ENCODE data around the gene SLC44A3. TPM values are rescaled to one million over a fixed set of nuclear protein-coding genes. Genes with fewer than 3 reads are reported as not detected.

Gene SLC44A3
- total and polyA plus RNA-seq, 2 of the 8 experiments (the other 6 are each of a cell fraction or from before 2014, with no cell fraction given), result 4.2 to 5.0 TPM

GRCh38 chr1:94821636-94822305, 1.6 kb downstream of the SLC44A3 start (continued):
- TF ChIP-seq CHD7 (IDR thresholded peaks at IDR 0.05; ENCODE audit: insufficient replicate concordance, low read length), result no peak
- TF ChIP-seq CHD1 (IDR thresholded peaks at IDR 0.05; ENCODE audit: low read depth, low read length), result no peak
- no peak for TF ChIP-seq EGR1 (IDR thresholded peaks at IDR 0.05; ENCODE audit: borderline replicate concordance, low read depth, low read length)

Measured in H1 (cell line).